GM21367 (cell line): ENCODE measurements around the gene PDE7B.

Source experiments
- ATAC-seq: cut with Tn5 transposase; IDR thresholded peaks from one replicate; pipeline ENCODE4 v1.9.1; 2021; ENCODE audit not compliant: unreplicated experiment

Gene PDE7B

GRCh38 chr6:136173519-136174507, 322.3 kb downstream of the PDE7B start:
- no peak for ATAC-seq

GRCh38 chr6:136174510-136174909, 323.0 kb downstream of the PDE7B start:
- no peak for ATAC-seq

DNA sequence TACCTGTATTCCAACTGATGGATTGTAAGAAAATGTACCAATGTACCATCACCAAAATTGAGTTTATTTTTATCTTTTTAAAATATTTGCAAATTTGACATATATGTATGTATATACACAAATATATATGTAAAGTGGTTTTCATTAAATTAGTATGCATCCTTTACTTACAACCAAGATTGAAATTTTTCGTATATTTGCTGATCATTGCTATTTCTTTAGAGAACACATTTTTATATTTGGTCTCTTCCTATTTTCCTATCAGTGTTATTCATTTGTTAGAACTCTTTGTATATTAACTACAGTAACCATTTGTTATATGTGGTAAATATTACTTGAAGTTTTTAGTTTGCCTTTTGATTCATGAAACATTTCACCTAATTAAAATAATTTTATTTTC, 324.4 kb downstream of the PDE7B start:
- ATAC-seq: no peak

- no peak for ATAC-seq
These were observed 327.2 kb downstream of the PDE7B start for GRCh38 chr6:136178749-136179148.

DNA sequence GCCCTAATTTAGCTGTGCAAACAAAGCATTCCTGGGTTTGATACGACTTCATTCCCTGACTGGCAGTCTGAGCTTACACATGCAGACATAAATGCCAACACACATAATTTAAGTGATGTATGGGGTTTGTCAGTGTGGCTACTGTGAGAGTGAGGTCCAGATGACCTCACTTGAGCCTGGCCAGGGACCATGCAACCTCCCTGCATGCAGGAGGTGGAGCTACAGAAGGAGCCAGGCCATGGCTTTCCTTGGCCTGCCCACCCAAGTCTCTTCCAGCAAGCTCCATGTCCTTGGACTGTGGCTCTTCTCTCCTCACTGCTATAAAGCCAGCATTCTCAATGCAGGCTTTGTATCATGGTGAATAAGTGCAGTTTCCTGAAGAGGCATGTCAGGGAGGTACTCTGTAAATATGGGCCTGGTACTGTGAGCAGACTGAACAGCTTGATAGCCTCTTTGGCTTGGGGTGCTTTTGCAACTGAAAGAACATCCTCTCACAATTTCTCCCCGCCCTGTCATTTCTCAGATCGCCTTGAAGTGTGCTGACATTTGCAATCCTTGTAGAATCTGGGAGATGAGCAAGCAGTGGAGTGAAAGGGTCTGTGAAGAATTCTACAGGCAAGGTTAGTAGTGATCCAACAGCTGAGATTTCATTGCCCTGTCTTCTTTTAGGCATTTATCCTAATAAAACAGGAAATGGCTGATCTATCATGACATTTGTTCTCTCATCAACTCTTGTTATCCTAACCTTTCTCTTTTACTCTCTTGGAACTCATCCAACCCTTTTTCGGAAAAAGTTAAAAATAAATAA, 329.4 kb downstream of the PDE7B start:
- ATAC-seq: no peak

GRCh38 chr6:136181512-136181833, 330.0 kb downstream of the PDE7B start:
- no peak for ATAC-seq

DNA sequence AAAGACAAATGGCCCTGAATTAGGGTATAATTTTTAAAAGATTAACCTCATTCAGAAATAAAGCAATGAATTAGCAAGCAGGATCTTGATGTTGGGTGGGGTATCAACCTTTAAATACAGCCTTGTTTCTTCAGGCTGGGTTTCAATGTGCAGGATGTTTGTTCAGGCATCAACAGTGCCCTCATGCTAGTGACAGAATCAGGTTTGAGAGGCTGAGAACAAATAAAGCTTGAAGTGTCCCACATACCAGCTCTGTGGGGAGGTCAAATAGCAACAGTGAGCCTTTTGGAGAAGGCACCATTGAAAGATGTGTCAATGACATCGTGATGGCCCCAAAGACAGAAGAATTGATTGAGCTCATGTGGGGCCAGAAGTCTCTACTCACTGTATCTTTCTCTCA, 330.4 kb downstream of the PDE7B start:
- no peak for ATAC-seq

- no peak for ATAC-seq
These were observed 333.2 kb downstream of the PDE7B start for GRCh38 chr6:136184738-136185137.

DNA sequence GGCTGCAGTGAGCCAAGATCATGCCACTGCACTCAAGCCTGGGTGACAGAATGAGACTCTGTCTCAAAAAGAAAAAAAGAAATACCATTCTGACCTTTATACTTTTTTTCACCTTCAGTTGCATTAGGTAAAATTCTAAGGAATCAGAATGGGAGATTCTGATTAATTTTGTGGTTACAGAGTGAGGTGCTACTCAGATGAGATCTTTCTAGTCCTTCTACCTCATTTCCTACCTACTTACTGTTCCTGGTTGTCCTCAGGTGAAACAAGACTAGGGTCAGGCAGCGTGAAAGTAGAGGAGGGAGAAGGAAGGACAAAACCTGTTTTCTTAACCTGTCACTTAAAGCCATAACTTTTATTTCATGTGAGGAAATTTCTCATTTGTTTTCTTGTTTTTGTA, 334.9 kb downstream of the PDE7B start:
- no peak for ATAC-seq

- ATAC-seq: no peak
These were observed 337.0 kb downstream of the PDE7B start for GRCh38 chr6:136188486-136188885.

DNA sequence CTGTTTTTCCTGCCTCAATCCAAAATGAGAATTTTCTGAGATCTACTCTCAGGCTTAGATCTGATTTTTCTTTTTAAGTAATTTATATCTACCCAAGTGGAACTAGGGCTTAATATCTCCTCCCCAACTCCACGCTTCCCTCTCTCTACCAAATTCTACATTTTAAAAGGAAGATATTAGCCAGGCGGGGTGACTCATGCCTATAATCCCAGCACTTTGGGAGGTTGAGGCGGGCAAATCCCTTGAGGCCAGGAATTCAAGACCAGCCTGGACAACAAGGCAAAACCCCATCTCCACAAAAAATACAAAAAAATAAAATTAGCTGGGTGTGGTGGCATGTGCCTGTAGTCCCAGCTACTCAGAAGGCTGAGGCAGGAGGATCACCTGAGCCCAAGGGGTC, 337.6 kb downstream of the PDE7B start:
- no peak for ATAC-seq

DNA sequence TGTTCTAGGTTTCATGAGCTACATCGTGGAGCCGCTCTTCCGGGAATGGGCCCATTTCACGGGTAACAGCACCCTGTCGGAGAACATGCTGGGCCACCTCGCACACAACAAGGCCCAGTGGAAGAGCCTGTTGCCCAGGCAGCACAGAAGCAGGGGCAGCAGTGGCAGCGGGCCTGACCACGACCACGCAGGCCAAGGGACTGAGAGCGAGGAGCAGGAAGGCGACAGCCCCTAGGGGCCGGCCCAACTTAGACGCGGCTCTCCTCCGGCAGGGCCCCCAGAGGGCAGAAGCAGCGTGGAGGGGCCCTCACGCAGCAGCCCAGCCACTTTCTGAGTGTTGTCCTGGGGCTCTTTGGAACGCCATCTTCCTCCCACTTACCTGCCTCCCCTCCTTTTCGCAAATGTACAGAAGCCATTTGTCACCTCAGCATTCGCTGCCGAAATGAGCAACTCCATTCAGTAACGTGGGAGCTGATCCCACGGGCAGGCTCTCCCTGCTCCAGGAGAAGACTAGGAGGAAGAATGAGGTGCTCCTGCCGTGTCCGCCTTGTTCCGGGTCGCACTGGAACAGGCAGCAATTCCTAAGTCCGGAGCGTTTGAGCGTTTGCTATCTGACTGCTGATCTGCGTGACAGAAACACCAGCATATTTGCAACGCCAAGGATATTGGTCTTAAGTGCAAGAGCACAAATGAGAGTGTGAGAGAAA, 340.3 kb downstream of the PDE7B start:
- ATAC-seq: no peak

DNA sequence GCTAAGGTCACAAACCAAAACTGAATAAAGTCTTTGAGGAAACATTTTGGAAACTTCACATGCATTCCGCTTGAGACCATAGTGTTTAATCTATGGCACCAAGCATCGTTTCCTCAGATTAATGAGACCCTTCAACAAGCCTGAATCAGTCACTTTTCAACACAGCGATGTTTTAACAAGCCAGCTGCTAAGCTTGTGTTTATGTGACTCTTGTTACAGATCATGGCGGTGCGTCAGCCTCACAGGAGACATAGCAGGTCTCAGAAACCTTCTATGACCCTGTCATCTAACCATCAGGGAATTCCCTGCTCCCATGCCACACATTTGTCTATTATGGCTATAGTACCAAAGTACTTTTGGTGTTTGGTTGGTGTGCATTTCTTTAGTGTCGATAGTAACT, 341.4 kb downstream of the PDE7B start:
- ATAC-seq: no peak

DNA sequence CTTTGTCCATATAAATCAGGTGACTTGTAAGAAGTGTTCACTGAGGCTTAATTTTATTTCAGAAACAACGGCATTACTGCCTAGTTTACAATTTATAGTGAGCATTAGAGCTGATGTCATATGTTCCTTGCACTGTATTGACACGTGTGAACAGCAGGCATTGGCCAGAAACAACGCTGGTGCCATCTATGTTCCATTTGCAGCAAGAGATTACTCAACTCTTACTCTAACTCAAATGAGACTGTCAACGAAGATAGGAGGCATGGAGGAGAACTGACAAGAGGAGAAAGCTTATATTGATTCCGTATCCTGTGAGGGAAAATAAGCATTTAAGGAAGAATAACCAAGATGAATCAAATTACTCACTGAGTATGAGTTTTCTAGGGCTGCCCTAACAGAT, 350.2 kb downstream of the PDE7B start:
- no peak for ATAC-seq

- no peak for ATAC-seq
These were observed 357.3 kb downstream of the PDE7B start for GRCh38 chr6:136208783-136209182.

GRCh38 chr6:136209496-136209895, 358.0 kb downstream of the PDE7B start:
- no peak for ATAC-seq

GRCh38 chr6:136210398-136211165, 359.1 kb downstream of the PDE7B start:
- ATAC-seq: no peak

DNA sequence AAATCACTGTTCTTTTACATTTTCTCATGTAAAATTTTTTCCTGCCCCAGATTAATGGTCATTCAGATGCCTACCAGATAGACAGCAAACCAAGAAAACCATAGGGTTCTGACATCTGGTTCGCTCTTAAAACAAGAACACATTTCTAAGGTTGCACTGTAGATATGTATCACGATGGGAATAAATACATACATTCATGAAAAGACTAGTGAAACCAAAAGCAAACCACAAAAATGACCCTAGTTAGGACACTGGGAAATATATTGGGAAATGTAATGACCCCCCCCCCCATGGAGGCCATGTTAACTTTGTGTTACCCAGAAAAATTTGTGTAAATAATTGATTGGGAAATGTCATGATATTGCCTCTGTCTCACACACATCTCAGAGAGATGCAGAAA, 361.1 kb downstream of the PDE7B start:
- no peak for ATAC-seq

DNA sequence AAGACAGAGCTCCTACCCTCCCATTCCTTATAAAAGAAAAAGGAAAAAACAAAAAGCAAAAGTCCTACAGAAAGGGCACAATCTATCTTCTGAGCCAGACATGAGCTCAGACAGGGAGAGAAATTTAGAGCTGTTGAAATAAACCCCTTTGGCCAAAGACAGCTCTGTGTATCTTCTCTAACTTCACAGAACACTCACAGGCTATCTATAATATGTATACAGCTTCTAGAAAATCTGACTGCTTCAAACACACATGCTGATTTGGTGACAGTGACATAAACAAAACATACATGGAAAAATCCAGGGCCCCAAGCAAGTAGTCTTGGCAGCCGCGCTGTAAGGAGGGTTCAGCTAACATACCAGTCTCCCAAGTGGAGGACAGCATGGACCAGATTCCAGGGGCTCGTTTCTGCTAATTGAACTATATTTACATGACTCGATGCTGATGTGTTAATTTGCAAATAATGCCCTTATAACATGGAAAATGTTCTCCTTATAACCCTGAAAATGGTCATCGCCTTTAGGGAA, 361.6 kb downstream of the PDE7B start:
- no peak for ATAC-seq

GRCh38 chr6:136213853-136214252, 362.4 kb downstream of the PDE7B start:
- no peak for ATAC-seq
